NK-92 (cell line): ENCODE data around the gene PCBP3.

ENCODE experiments used
- DNase-seq: peaks from one replicate; lab custom pipeline; 2025; ENCODE audit not compliant: unreplicated experiment; lab: John Stamatoyannopoulos, UW

PCBP3 gene

DNA sequence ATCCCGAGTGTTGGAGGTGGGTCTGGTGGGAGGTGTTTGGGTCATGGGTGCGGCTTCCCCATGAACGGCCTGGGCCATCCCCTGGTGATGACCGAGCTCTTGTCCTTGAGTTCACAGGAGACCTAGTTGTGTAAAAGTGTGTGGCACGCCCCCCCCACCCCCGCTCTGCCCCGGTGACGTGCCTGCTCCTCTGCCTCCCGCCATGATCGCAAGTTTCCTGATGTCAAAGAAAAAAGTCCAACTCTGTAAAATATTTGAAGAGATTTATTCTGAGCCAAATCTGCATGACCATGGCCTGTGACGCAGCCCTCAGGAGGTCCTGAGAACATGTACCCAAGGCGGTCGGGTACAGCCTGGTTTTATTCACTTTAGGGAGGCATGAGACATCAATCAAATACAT is 212.9 kb downstream of the PCBP3 start:
- DNase-seq = no peak

- no peak for DNase-seq
Measured at GRCh38 chr21:45856906-45857305, 213.4 kb downstream of the PCBP3 start.

GRCh38 chr21:45857761-45858160 is 214.2 kb downstream of the PCBP3 start:
- DNase-seq = no peak

- no peak for DNase-seq
Measured at GRCh38 chr21:45858180-45858579, 214.7 kb downstream of the PCBP3 start.

DNA sequence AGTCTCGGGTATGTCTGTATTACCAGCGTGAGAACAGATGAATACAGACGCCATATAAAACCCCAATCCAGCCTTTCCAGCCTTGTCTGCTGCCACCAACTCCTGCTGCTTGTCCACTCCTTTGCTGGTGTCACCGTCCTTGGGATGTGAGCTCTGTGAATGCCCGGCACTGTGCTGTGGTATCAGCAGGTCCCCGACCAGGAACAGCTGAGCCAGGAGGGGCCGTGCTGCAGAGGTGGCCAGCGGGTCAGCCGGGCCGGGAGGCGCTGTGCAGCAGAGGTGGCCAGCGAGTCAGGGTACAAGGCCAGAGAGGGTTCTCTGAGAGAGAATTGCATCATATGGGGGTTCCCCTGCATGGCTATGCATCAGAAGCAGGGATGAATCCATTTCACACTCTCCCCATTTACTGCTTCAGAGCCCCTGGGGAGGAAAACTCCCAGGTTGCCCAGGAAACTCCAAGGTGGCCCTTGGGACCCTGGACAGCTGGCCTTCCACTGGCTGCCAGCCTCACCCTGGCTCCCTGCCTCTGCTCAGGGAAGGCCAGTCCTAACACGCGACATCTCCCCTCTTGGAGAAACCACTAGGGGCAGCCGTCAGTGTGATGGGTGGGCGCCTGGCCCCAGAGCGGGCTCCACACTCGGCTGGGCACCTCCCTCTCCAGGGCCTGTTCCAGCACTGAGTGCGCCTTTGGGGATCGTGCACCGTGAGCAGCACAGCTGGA is 215.7 kb downstream of the PCBP3 start:
- no peak for DNase-seq

- DNase-seq = no peak
Measured at GRCh38 chr21:45859762-45860357, 216.3 kb downstream of the PCBP3 start.

- no peak for DNase-seq
Measured at GRCh38 chr21:45860493-45861155, 217.1 kb downstream of the PCBP3 start.

DNA sequence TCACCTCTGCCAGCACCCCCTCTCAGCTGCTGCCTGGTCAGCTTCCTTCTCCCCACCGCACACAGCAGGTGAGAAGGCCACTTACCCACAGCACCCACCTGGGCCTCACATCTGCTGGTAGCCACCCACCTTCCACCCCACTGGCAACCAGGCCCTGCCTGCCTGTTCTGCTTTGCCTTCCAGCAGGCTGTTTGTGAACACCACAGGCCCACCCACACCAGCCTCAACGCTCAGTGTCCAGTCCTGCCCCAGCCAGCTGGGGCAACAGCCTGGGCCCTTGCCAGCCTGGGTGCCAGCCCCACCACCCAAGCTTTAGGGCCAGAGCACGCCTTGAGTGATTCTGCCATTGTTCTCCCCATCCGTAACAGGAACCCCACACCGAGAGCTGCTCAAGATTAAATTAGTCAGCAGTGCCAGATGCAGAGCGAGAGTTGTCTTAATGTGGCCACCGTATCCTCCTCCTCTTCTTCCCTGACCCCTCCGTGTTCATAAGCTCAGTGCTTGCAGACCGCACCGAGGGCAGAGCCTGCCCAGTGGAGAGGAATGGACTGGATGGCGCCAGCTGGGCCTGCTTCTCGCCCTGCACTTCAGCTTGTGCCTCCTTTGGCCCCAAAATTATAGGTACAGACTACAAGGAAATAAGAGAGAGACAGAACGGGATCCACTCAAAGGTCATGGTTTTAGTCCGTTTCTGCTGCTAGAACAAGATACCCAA is 217.8 kb downstream of the PCBP3 start:
- DNase-seq = no peak

- DNase-seq = no peak
Measured at GRCh38 chr21:45862543-45863207, 219.2 kb downstream of the PCBP3 start.

DNA sequence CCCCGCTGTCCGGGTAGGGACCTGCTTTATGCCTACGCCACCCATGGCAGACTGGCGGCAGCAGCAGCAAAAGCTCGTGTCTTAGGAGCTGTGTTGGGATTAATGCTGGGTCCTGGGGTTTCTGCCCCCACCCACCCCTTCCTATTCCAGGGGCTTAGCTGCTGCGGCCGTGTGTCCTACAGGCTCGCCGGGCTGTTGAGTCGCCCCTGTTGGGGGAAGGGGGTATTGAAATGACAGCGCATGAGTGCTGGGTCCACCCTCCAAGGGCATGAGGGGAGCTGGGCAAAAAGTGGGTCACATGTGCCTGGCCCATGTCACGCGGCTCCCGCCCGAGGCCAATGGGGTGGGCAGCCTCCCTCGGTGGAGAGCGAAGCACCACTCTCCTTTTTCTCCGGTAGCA is 219.7 kb downstream of the PCBP3 start:
- no peak for DNase-seq

- no peak for DNase-seq
Measured at GRCh38 chr21:45863751-45864150, 220.2 kb downstream of the PCBP3 start.

- no peak for DNase-seq
Measured at GRCh38 chr21:45864436-45864835, 220.9 kb downstream of the PCBP3 start.

DNA sequence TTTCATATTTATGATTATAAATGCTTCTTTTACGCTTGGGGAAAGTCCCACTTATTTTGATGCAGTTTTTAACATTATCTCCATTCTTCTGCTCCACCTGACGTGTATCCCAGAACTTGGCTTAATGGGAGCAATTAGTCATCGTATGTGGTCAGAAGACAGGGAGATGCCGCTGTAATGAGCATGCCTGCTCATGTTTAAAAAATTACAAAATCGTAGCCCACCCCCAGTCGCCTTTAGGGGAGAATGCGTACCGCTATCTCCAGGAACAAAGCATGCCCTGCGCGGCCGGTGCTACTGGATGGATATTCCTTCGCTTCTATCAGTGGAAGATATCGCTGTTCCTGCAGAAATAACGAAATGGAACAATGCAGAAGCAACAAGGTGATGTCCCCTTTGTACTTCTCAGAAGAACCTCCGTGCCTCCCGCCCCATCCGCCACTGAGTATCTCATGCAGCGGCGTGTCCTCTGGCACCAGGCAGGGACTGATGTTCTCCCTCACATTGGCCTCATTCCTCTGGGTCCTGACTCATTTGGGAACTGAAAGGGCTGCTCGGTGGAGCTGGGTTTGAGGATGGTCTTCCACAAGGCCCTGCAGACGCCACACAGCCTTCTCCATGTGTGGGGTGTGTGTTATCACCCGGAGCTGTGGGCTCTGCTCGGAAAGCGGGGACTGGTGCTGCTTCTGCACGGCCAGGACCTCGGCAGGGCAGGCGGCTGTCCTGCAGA is 221.7 kb downstream of the PCBP3 start:
- no peak for DNase-seq

DNA sequence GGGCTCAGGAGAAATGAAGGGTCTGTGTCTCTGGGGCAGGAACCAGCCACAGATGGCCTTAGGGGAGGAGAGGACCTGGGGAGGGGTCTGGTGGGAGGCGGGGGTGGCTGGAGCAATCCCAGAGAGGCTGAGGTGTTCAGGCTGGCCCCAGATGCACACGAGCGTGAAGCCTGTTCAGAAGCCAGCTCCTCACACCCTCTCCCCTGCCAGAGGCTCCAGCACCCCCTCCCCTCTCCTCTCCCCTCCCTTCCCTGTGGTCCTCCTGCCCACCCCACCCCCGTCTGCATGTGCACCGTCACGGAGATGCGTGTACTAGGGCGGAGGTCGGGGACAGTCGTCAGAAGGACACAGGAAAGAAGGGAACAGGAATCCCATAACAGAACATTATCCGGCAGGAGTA is 223.0 kb downstream of the PCBP3 start:
- DNase-seq = no peak

GRCh38 chr21:45867041-45867666 is 223.6 kb downstream of the PCBP3 start:
- DNase-seq = no peak

GRCh38 chr21:45867671-45868081 is 224.2 kb downstream of the PCBP3 start:
- DNase-seq = no peak

GRCh38 chr21:45868086-45868485 is 224.6 kb downstream of the PCBP3 start:
- DNase-seq = no peak

DNA sequence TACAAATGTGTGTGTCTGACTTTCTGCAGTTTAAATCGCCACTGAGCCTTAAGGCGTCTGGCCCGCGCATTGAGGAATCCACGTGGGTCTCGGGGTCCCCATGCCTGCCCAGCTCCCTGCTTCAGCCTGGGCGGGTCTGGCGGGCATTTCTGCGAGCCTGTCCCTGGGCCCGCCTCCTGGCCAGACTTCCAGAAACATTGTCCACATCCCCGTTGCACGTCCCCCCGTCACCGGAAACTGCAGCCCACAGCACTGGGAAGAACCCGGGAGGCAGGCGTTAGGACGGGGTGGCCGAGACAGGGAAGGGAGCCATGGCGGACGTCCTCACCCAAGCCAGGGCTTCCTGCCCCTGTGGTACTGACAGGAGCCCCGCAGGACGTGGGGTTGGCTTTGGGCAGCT is 225.0 kb downstream of the PCBP3 start:
- no peak for DNase-seq

- DNase-seq = no peak
Measured at GRCh38 chr21:45869121-45870007, 225.8 kb downstream of the PCBP3 start.
